HL-60/S4 treated with retinoic acid at 250 ng/mL for 4 days and 3 days (cell line): ENCODE data around the gene KYAT1.

Experiments
- in situ Hi-C: fragments of 300-500 bp; cut with MboI; formaldehyde crosslinking; loops from 2 replicates; pipeline ENCODE4 v1.7.0; 2022; ENCODE audit warnings: low sequenced_read_pairs

Gene KYAT1

DNA sequence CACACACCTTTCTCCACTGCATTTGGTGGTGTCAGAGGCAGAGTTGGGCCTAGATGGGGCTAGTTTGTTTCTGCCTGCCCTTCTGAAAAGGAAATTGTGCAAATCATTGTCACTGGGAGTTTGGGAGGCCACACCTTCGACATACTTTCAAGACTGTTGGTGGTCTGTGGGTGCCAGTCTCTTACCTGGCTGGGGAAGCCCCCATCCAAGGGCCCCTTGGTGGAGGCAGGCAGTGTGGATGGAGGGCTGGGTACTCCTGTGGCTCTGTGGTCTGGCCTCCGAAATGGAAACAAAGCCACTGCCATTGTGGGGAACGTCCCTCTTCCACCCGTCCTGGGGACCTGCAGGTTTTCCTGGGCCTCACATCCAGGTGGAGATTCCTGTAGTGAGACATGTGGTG is 28.1 kb upstream of the KYAT1 start:
- in situ Hi-C loops: no loop called here

DNA sequence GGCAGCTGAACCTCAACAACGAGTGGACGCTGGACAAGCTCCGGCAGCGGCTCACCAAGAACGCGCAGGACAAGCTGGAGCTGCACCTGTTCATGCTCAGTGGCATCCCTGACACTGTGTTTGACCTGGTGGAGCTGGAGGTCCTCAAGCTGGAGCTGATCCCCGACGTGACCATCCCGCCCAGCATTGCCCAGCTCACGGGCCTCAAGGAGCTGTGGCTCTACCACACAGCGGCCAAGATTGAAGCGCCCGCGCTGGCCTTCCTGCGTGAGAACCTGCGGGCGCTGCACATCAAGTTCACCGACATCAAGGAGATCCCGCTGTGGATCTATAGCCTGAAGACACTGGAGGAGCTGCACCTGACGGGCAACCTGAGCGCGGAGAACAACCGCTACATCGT is 26.6 kb upstream of the KYAT1 start:
- in situ Hi-C loops: no loop called here

DNA sequence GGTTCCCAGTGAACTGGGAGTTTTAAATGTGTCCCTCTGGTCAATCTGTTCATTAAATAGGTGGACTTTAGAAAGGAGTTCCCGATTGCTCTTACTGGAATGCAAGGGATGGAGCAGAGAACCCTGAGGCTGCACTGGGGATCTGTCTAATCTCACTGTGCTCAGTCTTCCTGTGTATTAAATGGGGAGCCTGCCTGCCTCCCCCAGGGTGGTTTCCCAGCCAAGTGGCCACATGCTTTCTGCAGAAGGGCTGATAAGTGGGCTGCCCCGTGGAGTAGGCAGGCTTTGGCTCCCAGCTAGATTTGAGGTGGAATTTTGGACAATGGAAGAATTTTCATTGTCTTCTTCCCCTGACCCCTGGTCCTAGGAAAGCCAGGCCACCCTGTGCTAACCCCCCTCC is 25.0 kb upstream of the KYAT1 start:
- in situ Hi-C loops: no loop called here

DNA sequence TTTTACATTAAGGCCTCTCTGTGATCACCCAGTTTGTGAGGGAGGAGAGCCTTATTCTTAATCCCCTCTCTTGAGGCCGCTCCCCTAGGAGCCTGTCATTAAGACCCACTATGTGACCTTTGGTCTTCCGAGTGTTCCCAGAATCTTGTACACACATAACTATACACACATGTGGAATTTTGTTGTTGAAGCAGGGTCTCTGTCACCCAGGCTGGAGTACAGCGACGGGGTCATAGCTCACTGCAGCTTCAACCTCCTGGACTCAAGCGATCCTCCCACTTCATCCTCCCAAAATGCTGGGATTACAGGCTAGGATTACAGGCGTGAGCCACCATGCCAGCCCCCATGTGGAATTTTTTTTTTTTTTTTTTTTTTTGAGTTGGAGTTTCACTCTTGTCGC is 24.2 kb upstream of the KYAT1 start:
- in situ Hi-C loops: no loop called here

DNA sequence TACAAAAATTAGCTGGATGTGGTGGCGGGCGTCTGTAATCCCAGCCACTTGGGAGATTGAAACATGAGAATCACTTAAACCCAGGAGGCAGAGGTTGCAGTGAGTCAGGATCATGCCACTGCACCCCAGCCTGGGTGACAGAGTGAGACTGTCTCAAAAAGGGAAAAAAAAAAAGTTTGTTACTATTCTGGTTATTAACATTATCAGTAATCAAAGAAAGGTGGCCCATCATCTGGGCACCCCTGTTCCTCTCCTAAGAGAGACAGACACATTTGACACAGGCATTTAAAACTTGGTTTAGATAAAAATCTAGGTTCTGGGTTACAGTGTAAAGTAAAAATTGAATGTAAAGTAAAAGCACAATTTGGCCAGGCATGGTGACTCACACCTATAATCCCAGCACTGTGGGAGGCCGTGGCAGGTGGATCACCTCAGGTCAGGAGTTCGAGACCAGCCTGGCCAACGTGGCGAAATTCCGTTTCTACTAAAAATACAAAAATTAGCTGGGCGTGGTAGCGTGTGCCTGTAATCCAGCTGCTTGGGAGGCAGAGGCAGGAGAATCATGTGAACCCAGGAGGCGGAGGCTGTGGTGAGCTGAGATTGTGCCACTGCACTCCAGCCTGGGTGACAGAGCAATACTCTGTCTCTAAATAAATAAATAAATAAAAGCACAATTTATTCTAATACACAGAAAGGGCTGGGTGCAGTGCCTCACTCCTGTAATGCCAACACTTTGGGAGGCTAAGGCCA is 22.3 kb upstream of the KYAT1 start:
- in situ Hi-C loops: no loop called here

DNA sequence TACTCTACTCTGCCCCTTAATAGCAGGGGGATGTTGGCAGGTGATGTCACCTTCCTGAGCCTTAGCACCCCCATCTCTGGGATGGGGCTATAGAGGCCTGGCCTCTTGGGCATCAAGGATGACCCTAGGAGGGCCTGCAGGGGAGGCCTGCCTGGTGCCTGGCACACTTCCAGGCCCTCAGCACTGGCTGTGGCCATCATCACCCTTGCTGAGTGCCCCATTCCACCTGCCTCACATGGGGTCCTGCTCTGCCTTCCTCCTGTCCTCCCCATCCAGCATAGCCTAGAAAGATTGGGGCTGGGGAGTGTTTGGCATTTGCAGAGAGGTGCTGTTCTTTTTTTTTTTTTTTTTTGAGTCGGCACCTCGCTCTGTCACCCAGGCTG is 21.3 kb upstream of the KYAT1 start:
- in situ Hi-C loops: no loop called here

DNA sequence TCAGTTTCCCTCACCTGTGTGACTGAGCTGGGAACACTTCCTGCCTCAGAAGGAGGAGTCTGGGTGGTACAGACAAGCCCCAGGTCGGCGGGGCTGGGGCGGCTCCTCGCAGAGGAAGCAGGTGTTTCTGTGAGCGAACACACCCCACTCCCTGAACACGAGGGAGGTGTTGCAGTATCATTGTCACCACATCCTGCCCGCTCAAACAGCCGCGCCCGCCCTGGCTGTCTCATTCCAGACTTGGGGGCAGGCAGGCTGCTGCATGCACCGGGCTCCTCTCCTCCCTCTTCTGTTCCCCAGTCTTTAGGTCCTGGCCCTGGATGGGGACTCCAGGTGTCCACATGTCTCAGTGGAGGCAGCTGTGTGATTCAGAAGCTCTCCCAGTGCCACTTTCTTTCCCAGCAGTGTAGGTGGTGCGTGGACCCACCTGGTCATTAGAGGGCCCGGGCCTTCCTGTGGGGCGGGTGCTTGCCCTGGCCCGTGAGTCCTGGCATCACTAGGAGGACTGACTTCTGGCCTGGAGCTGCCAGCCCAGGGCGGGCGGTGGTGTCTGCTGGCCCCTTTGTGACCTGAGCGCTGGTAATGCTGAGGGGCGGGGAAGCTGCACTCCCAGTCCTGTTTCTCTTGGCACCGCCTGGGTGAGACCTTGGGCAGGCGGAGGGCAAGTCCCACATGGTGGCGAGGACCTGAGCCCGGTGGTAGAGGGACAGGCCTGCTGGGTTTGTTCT is 20.8 kb upstream of the KYAT1 start:
- in situ Hi-C loops: no loop called here

DNA sequence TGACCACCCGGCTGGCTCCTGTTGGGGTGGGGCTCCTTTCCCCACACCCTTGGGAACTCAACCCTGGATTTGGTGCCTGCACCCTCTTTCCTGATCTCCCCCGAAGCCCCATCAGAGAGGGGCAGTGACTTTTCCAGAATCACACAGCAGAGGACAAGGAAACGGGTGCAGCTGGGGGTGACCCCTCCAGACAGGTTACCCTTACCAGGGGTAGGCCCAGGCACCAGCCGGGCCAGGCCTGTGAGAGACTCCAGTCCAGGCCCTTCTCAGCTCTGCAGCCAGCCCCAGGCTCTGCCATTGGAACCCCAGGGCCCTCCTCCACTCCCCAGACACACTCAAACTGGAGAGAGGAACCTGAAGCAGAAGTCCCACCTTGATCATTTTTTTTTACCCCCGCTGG is 20.1 kb upstream of the KYAT1 start:
- in situ Hi-C loops: no loop called here

DNA sequence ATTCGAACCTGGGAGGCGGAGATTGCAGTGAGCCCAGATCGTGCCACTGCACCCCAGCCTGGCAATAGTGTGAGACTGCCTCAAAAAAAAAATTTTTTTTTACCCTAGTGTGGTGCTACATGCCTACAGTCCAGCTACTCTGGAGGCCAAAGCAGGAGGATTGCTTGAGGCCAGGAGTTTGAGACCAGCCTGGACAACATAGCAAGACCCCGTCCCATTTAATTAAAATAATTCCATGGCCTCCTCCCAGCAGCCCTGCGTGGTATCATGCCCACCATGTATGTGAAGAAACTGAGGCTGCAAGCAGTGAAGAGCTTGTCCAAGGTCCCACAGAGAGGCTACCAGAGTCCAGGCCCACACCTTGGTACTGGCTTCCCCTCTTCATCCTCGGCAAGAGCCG is 19.6 kb upstream of the KYAT1 start:
- in situ Hi-C loops: no loop called here

DNA sequence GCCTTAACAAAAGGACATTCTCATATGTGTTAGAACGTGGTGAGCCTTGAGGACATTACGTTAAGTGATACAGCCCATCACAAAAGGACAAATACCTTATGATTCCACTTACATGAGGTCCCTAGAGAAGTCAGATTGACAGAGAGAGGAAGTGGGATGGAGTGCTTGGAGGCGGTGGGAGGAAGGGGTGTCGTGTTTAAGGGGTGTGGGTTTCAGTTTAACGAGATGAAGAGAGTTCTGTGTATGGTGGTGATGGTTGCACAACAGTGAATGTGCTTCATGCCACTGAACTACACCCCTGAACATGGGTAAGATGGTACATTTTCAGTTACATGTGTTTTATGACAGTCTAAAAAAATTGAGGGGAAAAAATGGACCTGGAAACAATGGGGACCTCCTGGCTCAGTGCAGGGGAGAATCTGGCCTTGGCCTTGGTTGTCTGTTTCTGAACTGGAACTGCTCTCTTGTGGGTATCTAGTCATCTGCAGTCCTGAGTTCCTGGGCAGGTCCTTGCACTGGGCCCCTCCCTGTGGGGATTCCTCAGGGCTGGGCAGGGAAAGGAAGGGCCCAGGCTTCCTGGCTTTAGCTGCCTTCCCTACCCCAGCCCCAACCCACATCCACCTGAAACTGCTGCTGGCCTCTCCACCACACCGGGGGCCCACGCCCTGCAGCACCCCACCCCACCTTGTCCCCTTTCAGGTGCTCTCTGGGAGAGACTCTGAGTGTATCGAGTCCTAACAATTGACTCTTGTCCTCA is 18.0 kb upstream of the KYAT1 start:
- in situ Hi-C loops: no loop called here

DNA sequence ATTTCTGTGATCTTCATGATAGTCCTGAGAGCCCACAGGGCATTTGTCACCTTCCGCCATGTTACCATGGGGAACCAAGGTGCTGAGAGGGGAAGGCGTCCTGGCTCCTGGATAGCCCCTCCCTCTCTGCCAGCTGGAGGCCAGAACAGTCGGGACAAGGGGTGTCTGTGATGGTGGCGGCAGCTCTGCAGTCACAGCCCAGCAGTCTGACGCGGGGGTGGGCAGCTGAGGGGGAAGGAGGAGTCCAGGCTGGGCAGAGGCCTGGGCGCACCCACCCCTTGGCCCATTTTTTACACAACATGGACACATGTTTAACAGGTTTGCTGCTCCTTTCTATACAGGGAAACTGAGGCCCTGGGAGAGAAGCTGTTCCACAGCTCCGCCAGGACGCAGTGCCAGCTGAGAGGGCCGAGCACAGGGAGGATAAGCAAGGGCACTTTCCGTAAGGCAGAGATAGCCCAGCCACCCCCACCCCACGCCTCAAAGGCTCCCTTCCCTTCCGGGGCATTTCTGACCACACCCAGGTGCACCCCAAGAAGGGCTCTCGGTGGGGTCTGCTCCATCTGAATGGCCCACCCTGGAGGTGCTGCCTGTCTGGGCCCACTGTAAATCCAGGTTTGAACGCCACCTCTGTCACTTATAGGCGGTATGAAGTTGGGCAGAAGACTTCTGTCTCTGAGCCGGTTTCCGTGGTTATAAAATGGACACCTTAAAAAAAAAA is 17.3 kb upstream of the KYAT1 start:
- in situ Hi-C loops: no loop called here

DNA sequence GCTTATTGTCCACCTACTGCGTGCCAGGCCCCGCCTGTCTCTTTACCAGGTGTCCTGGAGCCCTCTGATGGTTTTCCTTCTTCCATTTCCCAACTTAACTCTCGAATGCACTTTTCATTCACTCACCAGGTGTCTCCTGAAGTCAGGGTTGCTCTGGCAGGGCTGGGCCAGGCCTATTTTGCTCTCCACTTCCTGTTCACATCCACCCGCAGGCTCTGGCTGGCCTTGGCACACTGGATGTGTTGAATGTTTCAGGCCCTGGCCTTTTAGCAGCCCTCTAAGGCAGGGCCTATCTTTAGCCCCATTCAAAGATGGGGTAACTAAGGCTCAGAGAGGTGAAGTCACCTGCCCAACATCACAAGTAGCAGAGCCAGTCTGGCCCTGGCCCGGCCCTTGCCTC is 16.6 kb upstream of the KYAT1 start:
- in situ Hi-C loops: no loop called here

DNA sequence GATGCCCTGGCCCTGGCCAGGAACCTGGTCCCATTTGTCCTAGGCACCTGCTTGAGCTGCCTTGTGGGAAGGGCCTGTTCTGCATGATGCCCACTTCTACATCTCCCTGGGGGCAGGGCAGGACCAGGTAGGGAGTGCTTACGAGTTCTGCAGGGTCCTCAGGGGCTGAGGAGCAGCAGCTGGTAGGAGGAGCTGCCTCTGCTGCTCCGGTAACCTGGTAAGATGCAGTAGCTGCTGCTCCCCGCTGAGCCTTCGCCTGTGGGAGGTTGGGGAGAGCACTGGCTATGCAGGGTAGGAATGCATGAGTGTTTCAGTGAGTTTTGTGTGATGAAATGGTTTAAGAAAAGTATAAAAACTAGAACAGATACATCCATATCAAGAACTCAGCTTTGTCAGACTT is 13.8 kb upstream of the KYAT1 start:
- in situ Hi-C loops: no loop called here

DNA sequence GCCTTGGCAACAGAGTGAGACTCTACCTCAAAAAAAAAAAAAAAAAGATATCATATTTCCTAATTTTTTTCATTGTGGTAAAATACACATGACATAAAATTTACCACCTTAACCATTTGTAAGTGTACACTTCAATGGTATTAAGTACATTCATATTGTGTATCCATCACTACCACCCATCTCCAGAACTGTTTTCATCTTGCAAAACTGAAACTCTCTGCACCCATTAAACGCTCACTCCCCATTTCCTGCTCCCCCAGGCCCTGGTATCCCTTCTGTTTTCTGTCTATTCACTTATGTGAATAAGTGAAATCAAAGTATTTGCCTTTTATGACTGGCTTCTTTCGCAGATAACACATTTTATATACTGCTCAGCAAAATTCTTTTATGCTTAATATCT is 13.0 kb upstream of the KYAT1 start:
- in situ Hi-C loops: no loop called here

DNA sequence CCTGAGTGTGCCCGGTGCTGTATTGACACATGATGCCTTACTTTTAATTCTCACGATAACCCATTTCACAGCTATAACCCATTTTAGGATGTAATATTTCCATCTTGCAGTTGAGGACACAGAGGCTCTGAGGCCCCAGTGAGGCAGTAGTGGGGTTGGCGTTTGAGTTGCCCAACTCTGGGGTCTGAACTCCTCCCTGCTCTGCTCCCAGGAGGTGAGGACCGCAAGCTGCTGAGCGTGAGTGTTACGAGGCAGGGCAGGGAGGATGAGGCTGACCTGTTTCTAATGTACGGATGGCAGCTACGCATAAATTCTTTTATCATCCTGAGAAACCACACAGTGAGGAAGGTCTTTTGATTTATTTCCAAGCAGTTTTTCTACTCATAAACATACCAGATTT is 11.6 kb upstream of the KYAT1 start:
- in situ Hi-C loops: no loop called here

DNA sequence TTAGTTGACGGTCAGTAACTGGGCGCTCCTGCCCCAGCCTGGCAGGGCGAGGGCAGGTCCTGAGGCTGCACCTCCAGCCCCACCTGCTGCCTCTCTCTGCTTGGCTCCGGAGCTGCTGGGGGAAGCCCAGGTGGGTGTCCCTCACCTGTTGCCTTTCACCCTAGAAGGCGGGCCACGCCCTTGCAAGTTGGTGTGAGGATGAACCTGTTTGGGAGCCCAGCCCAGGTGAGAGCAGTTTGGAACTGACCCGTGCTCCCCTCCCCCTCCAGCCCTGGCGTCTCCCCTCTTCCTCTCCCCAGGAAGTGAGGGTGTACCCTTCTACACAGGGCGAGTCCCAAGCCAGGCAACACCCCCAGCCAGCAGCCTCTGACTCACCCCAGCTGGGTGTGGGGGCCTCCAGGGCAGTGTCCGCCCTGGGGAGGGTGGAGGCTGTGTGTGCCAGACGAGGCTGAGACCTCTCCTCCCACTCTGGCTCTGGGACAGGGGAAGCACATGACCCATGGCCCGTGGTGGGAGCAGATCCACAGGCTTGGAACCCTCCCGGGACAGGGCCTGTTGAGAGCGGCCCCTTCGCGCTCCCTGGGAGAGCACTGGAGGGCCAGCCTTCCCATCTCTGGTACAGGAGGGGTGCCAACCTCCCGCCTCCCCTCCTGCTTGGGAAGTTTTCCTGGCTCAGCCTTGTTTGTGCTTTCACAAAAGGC is 10.6 kb upstream of the KYAT1 start:
- in situ Hi-C loops: no loop called here

DNA sequence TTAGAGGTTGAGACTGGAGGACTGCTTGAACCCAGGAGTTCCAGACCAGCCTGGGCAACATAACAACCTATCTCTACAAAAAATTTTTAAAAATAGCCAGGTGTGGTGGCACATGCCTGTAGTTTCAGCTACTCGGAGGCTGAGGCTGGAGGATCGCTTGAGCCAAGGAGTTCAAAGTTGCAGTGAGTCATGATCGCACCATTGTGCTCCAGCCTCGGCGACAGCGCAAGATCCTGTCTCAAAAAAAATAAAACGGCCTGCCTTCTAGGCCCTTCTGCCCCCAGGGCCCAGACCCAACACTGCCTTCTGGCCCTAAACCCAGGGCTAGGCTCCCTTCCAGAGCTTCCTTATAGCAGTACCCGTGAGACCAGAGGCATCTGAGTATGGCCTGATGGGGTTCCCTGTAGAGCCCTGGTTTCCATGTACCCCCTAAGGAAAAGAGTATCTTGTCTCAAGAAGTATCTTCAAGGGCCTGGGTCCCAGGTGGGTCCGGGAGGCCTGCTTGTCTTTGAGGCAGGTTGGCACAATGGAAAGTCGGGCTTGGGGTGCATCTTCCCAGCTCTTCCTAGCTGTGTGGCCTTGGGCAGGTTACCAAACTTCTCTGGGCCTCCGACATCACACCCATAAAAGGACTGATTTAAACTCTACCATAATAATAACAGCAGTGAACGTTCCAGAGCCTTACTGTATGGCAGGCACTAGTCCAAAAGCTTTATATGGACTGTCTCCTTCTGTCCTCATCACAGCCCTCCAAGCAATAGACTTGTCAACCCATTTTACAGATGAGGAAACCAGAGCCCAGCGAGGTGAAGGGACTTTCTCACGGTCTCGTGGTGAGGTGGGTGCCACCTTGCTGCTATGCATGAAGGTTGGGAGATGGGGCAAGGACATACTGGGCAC is 9.8 kb upstream of the KYAT1 start:
- in situ Hi-C loops: no loop called here

DNA sequence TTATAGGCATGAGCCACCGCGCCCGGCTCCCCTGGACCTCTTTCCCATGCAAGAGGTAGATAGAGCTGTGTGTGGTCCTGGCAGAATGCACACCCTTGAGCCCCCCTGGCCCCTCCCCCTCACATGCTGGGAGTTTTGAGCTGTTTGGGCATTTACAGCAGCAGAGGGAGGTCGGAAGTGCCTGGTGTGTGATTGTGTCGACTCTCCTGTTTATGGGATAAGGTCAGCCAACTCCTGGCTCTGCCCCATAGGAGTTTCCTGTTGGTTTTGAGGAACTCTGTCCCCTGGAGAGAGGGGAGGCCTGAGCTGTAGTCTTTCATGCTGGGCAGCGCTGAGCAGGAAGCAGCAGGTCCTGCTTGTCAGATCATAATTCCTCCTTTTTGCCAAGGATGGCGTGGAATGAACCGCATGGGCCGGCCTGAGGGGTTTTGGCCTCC is 6.2 kb upstream of the KYAT1 start:
- in situ Hi-C loops: no loop called here

DNA sequence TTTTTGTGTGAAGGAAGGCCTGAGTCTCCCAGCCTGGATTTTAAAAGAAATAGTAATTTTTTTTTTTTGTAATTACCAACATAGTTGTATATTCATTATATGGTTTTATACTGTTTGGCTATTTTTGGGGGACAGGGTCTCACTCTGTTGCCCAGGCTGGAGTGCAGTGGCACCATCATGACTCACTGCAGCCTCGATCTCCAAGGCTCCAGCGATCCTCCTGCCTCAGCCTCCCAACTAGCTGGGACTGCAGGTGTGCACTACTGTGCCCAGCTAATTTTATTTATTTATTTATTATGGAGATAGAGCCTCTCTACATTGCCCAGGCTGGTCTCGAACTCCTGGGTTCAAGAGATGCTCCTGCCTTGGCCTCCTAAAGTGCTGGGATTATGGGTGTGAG is 5.3 kb upstream of the KYAT1 start:
- in situ Hi-C loops: no loop called here
